Hepatocyte (in vitro differentiated cells): ENCODE data around the gene CDHR2.

Experiments used
- CTCF ChIP-seq: fragments of 200-600 bp; sonication (generic); IDR thresholded peaks from 2 replicates; pipeline ENCODE4 v1.5.1; 2016; ENCODE audit warnings: antibody characterized with exemption, mild to moderate bottlenecking; ENCODE audit not compliant: poor library complexity
- EZH2 ChIP-seq: fragments of 200-600 bp; sonication (generic); IDR thresholded peaks from 2 replicates; pipeline ENCODE4 v1.6.1; 2016; ENCODE audit warnings: antibody characterized with exemption, mild to moderate bottlenecking, borderline replicate concordance

GRCh38 chr5:176639208-176639607, 90.1 kb downstream of the CDHR2 start:
- TF ChIP-seq CTCF (no peak), EZH2 (no peak)
